Measurements from ENCODE around the gene SLC49A3. TPM values are rescaled to one million over a fixed set of nuclear protein-coding genes. Genes with fewer than 3 reads are reported as not detected.

SLC49A3 gene
- polyA plus RNA-seq, 3 donors, result 9.5 to 29.8 (median 11.1) TPM

DNA sequence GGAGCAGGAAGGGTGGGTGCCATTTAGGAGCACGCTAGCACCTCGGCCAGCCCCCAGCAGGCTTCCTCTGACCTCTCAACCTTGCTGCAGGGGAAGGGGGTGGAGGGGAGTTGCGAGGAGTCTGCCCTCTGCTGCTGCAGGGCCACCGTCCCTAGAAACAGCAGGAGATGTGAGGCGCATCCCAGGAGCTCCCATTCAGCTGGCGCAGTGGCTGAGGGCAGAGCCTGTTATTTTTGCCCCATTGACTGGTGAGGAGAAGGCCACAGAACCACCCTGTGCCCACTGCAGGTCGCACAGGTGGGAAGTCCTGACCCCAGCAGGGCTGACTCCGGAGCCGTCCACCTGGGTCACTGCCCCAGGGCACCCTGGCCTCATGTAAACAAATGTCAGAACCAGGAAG, 55.5 kb downstream of the SLC49A3 start:
- Mint-ChIP-seq H3K36me3 (no peaks in the 10 kb centered on the region), H3K27me3 (ENCODE audit: low read depth in 3 of 3) (peaks cover 9 to 13% (median 10%) of the 10 kb centered on the region in 3 donors), H3K27ac (no peak overlapping the region), H3K4me1 (no peaks in the 10 kb centered on the region), H3K9me3 (peaks cover 15 to 42% (median 24%) of the 10 kb centered on the region in 7 donors), H3K4me3 (no peak overlapping the region)
- DNase-seq, result no peak
- intact Hi-C loops (cut with micrococcal nuclease), result no loop called here
- Histone ChIP-seq H3K4me2 (replicated peaks; ENCODE audit: extremely low read depth, low read length, poor library complexity, severe bottlenecking) (no peak overlapping the region), H3K27ac (ENCODE audit: low read depth in 1 of 2, low read length in 2 of 2) (no peak overlapping the region), H3K9me3 (replicated peaks in 1 of 2; ENCODE audit: control insufficient read depth in 1 of 2, insufficient read depth in 1 of 2, low read length in 2 of 2) (peaks cover 17 to 20% of the 10 kb centered on the region in 2 donors), H3K4me1 (ENCODE audit: control insufficient read depth in 1 of 2, insufficient read depth in 2 of 2, low read length in 2 of 2) (no peaks in the 10 kb centered on the region), H4K20me1 (ENCODE audit: insufficient read depth, low read length) (no peaks in the 10 kb centered on the region), H2AFZ (ENCODE audit: insufficient read depth, low read depth, low read length, poor library complexity, severe bottlenecking) (no peak overlapping the region), H3K9ac (ENCODE audit: insufficient read depth, low read length, poor library complexity, severe bottlenecking) (no peak overlapping the region), H3K27me3 (ENCODE audit: control insufficient read depth in 2 of 2, insufficient read depth in 2 of 2, low read length in 2 of 2) (no peaks in the 10 kb centered on the region), H3K36me3 (replicated peaks in 1 of 2; ENCODE audit: control insufficient read depth in 1 of 2, insufficient read depth in 2 of 2, low read length in 2 of 2) (no peaks in the 10 kb centered on the region), H3K4me3 (replicated peaks in 1 of 3; ENCODE audit: low read depth in 2 of 3, low read length in 3 of 3) (no peak overlapping the region), H3K79me2 (ENCODE audit: insufficient read depth, low read length) (no peaks in the 10 kb centered on the region)
- TF ChIP-seq, protein P1, sequence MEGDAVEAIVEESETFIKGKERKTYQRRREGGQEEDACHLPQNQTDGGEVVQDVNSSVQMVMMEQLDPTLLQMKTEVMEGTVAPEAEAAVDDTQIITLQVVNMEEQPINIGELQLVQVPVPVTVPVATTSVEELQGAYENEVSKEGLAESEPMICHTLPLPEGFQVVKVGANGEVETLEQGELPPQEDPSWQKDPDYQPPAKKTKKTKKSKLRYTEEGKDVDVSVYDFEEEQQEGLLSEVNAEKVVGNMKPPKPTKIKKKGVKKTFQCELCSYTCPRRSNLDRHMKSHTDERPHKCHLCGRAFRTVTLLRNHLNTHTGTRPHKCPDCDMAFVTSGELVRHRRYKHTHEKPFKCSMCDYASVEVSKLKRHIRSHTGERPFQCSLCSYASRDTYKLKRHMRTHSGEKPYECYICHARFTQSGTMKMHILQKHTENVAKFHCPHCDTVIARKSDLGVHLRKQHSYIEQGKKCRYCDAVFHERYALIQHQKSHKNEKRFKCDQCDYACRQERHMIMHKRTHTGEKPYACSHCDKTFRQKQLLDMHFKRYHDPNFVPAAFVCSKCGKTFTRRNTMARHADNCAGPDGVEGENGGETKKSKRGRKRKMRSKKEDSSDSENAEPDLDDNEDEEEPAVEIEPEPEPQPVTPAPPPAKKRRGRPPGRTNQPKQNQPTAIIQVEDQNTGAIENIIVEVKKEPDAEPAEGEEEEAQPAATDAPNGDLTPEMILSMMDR (IDR thresholded peaks at IDR 0.05), result no peak
- WGBS (ENCODE audit: insufficient coverage), result 74% methylated on average over 8 of the region's 9 CpGs

DNA sequence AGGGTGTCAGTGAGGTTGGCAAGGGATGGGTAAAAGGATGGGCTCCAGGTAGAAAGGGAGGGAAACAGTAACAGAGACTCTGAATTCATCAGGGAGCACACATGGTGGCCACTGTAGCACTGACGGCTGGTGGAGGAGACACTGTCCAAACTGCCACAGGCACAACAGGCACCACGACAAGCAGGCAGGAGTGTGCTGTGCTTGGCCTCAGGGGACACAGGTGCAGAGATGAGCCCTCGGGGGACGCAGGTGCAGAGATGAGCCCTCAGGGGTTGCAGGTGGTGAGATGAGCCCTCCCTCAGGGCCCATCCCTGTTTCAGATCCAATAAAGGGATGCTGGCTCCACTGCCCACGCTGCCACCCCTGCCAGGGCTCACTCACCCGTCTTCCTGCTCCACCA, 56.0 kb downstream of the SLC49A3 start:
- H3K27ac Mint-ChIP-seq, result no peak overlapping the region
- H3K4me1 ChIP-seq (ENCODE audit: control insufficient read depth in 1 of 2, insufficient read depth in 2 of 2, low read length in 2 of 2), result no peaks in the 10 kb centered on the region
- 90% methylated on average over 5 of the region's 6 CpGs for WGBS (ENCODE audit: insufficient coverage)
- TF ChIP-seq, protein P1 (IDR thresholded peaks at IDR 0.05), result no peak
- intact Hi-C loops (cut with micrococcal nuclease), result no loop called here
- H3K4me3 Mint-ChIP-seq, result no peak overlapping the region
- no peak overlapping the region for H3K9ac ChIP-seq (ENCODE audit: insufficient read depth, low read length, poor library complexity, severe bottlenecking)
- H2AFZ ChIP-seq (ENCODE audit: insufficient read depth, low read depth, low read length, poor library complexity, severe bottlenecking), result no peak overlapping the region
- no peaks in the 10 kb centered on the region for H3K4me1 Mint-ChIP-seq
- H3K79me2 ChIP-seq (ENCODE audit: insufficient read depth, low read length), result no peaks in the 10 kb centered on the region
- H3K36me3 Mint-ChIP-seq, result no peaks in the 10 kb centered on the region
- no peak overlapping the region for H3K4me3 ChIP-seq (replicated peaks in 1 of 3; ENCODE audit: low read depth in 2 of 3, low read length in 3 of 3)
- no peaks in the 10 kb centered on the region for H4K20me1 ChIP-seq (ENCODE audit: insufficient read depth, low read length)
- no peak overlapping the region for H3K27ac ChIP-seq (ENCODE audit: low read depth in 1 of 2, low read length in 2 of 2)
- no peaks in the 10 kb centered on the region for H3K27me3 ChIP-seq (ENCODE audit: control insufficient read depth in 2 of 2, insufficient read depth in 2 of 2, low read length in 2 of 2)
- no peak for DNase-seq
- H3K9me3 ChIP-seq (replicated peaks in 1 of 2; ENCODE audit: control insufficient read depth in 1 of 2, insufficient read depth in 1 of 2, low read length in 2 of 2), result peaks cover 17 to 20% of the 10 kb centered on the region in 2 donors
- H3K36me3 ChIP-seq (replicated peaks in 1 of 2; ENCODE audit: control insufficient read depth in 1 of 2, insufficient read depth in 2 of 2, low read length in 2 of 2), result no peaks in the 10 kb centered on the region
- H3K27me3 Mint-ChIP-seq (ENCODE audit: low read depth in 3 of 3), result peaks cover 8 to 11% (median 9%) of the 10 kb centered on the region in 3 donors
- peaks cover 15 to 42% (median 24%) of the 10 kb centered on the region in 7 donors for H3K9me3 Mint-ChIP-seq
- H3K4me2 ChIP-seq (replicated peaks; ENCODE audit: extremely low read depth, low read length, poor library complexity, severe bottlenecking), result no peak overlapping the region
